T-cell (primary cell): ENCODE measurements around the gene ANKLE2. TPM values are rescaled to one million over a fixed set of nuclear protein-coding genes. Genes with fewer than 3 reads are reported as not detected.
"Not testable (repeated sequence)": the region's sequence is repeated elsewhere in the genome, so short reads cannot be mapped to it uniquely, and the experiment has no call there.

Experiments used
- ATAC-seq, 4 experiments: fragments of 200-7000 bp in 3 of 4; fragments of 150-1000 bp in 1 of 4; cut with Tn5 transposase; replicated peaks in 1 of 4; 1 replicate in 3 of 4; 2 replicates in 1 of 4; pipeline ENCODE4 v1.10.0; 2021; ENCODE audit warnings: moderate library complexity in 3 of 4, mild to moderate bottlenecking in 2 of 4, moderate number of reproducible peaks in 1 of 4
- CTCF ChIA-PET, 2 donors: fragments of 300-600 bp; sonication (Branson Sonifier 250); formaldehyde crosslinking; loops; one replicate each; lab custom pipeline; 2022; ENCODE audit warnings: antibody characterized with exemption in 2 of 2; lab: Charles Lee
- POLR2A ChIA-PET, 2 donors: fragments of 300-600 bp; sonication (Branson Sonifier 250); formaldehyde crosslinking; loops; one replicate each; lab custom pipeline; 2022; ENCODE audit warnings: antibody characterized with exemption in 2 of 2; lab: Charles Lee
- DNase-seq, 35 experiments: peaks; one replicate each; pipeline versions ENCODE4 v3.0.0 to v3.0.0-alpha.2; 2013 to 2023
- H3K27ac ChIP-seq: one replicate; pipeline ENCODE4 v1.5.1; 2013; ENCODE audit warnings: low read length
- H3K27me3 ChIP-seq, 2 experiments: replicated peaks in 1 of 2; 1 replicate in 1 of 2; 2 replicates in 1 of 2; pipeline versions ENCODE4 v1.6.1 to v1.7.0; 2013; ENCODE audit warnings: low read length in 1 of 2, mixed read lengths in 1 of 2; ENCODE audit not compliant: control insufficient read depth in 2 of 2, insufficient read depth in 2 of 2; ENCODE audit errors: extremely low read depth in 1 of 2
- H3K36me3 ChIP-seq, 2 donors: 1 replicate in 1 of 2; 2 replicates in 1 of 2; pipeline versions ENCODE4 v1.6.1 to v1.7.0; 2013; ENCODE audit warnings: low read length in 1 of 2; ENCODE audit not compliant: control insufficient read depth in 2 of 2, insufficient read depth in 1 of 2; ENCODE audit errors: extremely low read depth in 1 of 2
- H3K4me1 ChIP-seq, 2 experiments: 1 replicate in 1 of 2; 2 replicates in 1 of 2; pipeline versions ENCODE4 v1.6.1 to v1.7.0; 2013; ENCODE audit warnings: low read length in 2 of 2, mixed read lengths in 1 of 2; ENCODE audit not compliant: insufficient read depth in 2 of 2, control insufficient read depth in 1 of 2; ENCODE audit errors: extremely low read depth in 1 of 2
- H3K4me3 ChIP-seq, 2 donors: 1 replicate in 1 of 2; 2 replicates in 1 of 2; pipeline versions ENCODE4 v1.5.1 to v1.7.0; 2013; ENCODE audit warnings: mild to moderate bottlenecking in 2 of 2, low read length in 1 of 2, moderate library complexity in 1 of 2; ENCODE audit not compliant: control insufficient read depth in 1 of 2; ENCODE audit errors: extremely low read depth in 1 of 2
- H3K9me3 ChIP-seq: 2 replicates; pipeline ENCODE4 v1.7.0; 2013
- H3K27ac Mint-ChIP-seq, 2 donors: one replicate each; pipeline ENCODE4 v1.8.0; 2020 to 2021; ENCODE audit warnings: mild to moderate bottlenecking in 2 of 2, mixed read lengths in 2 of 2
- H3K27me3 Mint-ChIP-seq, 2 donors: one replicate each; pipeline ENCODE4 v1.8.0; 2021 to 2022; ENCODE audit warnings: mixed read lengths in 2 of 2
- H3K36me3 Mint-ChIP-seq: one replicate; pipeline ENCODE4 v1.8.0; 2021; ENCODE audit warnings: mixed read lengths
- H3K4me1 Mint-ChIP-seq, 3 donors: one replicate each; pipeline ENCODE4 v1.8.0; 2020 to 2022; ENCODE audit warnings: mixed read lengths in 3 of 3, mild to moderate bottlenecking in 1 of 3
- H3K4me3 Mint-ChIP-seq, 3 donors: one replicate each; pipeline ENCODE4 v1.8.0; 2020 to 2022; ENCODE audit warnings: mild to moderate bottlenecking in 3 of 3, mixed read lengths in 3 of 3, moderate library complexity in 3 of 3
- H3K9me3 Mint-ChIP-seq, 3 donors: one replicate each; pipeline ENCODE4 v1.8.0; 2020 to 2022; ENCODE audit warnings: mixed read lengths in 3 of 3
- WGBS: methylation state at CpG from one replicate; pipeline ENCODE4 v1.1.5; 2013; ENCODE audit warnings: missing lambda C conversion rate; ENCODE audit not compliant: insufficient coverage; 5-methylcytosine and 5-hydroxymethylcytosine counted together
- total RNA-seq, 35 experiments: library from RNA in 6 of 35; stranded (reverse) in 6 of 35; fragments of 120-200 nt in 1 of 35; gene quantifications; one replicate each; pipeline versions ENCODE4 v1.2.1 to v1.2.4 and lab custom pipeline; 2013 to 2026

ANKLE2 gene
- total RNA-seq, 5 donors from 2014 or later (not counting 1 experiment from before 2014, with no cell fraction given) = 88.1 to 106 (median 94.3) TPM

DNA sequence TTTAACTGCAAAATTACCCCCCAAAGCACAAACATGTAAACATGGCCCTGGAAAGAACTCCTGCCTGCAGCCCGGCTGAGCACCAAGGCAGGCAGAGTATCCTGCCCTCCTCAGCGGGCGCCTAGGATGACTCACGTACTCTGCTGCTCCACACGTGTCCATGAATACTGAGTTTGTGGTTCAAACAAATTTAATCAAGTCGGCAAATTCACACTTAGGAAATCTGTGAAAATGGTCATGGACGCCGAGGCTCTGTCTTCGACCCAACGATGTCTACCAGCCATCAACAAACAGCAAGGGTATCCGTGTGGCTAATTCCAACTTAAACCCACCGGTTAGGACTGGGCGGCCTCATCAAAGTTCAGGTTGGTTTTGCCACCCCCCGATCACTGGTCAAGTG, 41.5 kb upstream of the ANKLE2 start:
- no peak overlapping the region for H3K27ac Mint-ChIP-seq
- H3K4me3 Mint-ChIP-seq = no peak overlapping the region
- ATAC-seq (no peak), DNase-seq (no peak)
- CTCF ChIA-PET = no interaction called here
- peaks cover 46% of the 10 kb centered on the region for H3K36me3 Mint-ChIP-seq
- POLR2A ChIA-PET = no interaction called here
- peaks cover 6 to 14% of the 10 kb centered on the region in 2 experiments for H3K4me1 ChIP-seq
- no peak overlapping the region for H3K4me3 ChIP-seq
- H3K27me3 ChIP-seq = no peaks in the 10 kb centered on the region
- 99% methylated on average over 10 of the region's 14 CpGs for WGBS
- H3K9me3 ChIP-seq = no peaks in the 10 kb centered on the region
- H3K27ac ChIP-seq = no peak overlapping the region
- H3K4me1 Mint-ChIP-seq = peaks cover 15 to 19% (median 16%) of the 10 kb centered on the region in 3 donors
- H3K9me3 Mint-ChIP-seq = no peaks in the 10 kb centered on the region
- peaks cover 40 to 87% of the 10 kb centered on the region in 2 donors for H3K36me3 ChIP-seq
- no peaks in the 10 kb centered on the region for H3K27me3 Mint-ChIP-seq

DNA sequence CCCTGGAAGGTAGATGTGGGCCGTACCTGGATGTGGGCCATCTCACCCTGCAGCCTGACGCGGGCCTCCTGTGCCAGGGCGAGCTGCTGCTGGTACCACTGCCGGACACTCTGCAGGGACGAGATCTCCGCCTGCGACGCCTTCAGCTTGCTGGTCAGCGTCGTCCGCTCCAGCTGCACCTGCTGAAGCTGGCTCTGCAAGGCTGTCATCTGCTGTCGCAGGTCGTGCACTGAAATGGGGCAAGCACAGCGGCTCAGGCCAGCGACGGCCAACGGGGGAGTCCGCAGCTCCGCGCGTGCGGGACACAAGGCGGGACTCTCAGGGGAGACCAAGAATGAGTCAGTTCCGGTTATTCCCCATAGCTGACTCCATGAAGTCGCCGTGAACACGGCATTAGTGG, 40.1 kb upstream of the ANKLE2 start:
- 95% methylated on average over 28 of the region's 28 CpGs for WGBS
- H3K4me3 ChIP-seq = no peak overlapping the region
- POLR2A ChIA-PET = no interaction called here
- ATAC-seq (no peak), DNase-seq (no peak)
- no peak overlapping the region for H3K27ac Mint-ChIP-seq
- H3K9me3 ChIP-seq = no peaks in the 10 kb centered on the region
- H3K4me3 Mint-ChIP-seq = no peak overlapping the region
- peaks cover 7 to 10% (median 10%) of the 10 kb centered on the region in 3 donors for H3K4me1 Mint-ChIP-seq
- H3K27me3 Mint-ChIP-seq = no peaks in the 10 kb centered on the region
- H3K36me3 ChIP-seq = peaks cover 49 to 87% of the 10 kb centered on the region in 2 donors
- H3K9me3 Mint-ChIP-seq = no peaks in the 10 kb centered on the region
- no peak overlapping the region for H3K27ac ChIP-seq
- no peaks in the 10 kb centered on the region for H3K27me3 ChIP-seq
- peaks cover 41% of the 10 kb centered on the region for H3K36me3 Mint-ChIP-seq
- H3K4me1 ChIP-seq = peaks cover 2 to 8% of the 10 kb centered on the region in 2 experiments
- CTCF ChIA-PET = no interaction called here

GRCh38 chr12:132798836-132799235, 37.2 kb upstream of the ANKLE2 start:
- Mint-ChIP-seq H3K9me3 (no peaks in the 10 kb centered on the region), H3K36me3 (peaks cover 35% of the 10 kb centered on the region), H3K27ac (no peak overlapping the region), H3K27me3 (no peaks in the 10 kb centered on the region), H3K4me1 (peaks cover 0 to 2% (median 0%) of the 10 kb centered on the region in 3 donors), H3K4me3 (no peak overlapping the region)
- Histone ChIP-seq H3K9me3 (no peaks in the 10 kb centered on the region), H3K36me3 (peaks cover 39 to 80% of the 10 kb centered on the region in 2 donors), H3K4me3 (no peak overlapping the region), H3K27me3 (no peaks in the 10 kb centered on the region), H3K27ac (no peak overlapping the region), H3K4me1 (peaks cover 0 to 3% of the 10 kb centered on the region in 2 experiments)
- POLR2A ChIA-PET = no interaction called here
- WGBS = 95% methylated on average over 14 of the region's 15 CpGs
- ATAC-seq = no peak
- no peak for DNase-seq
- CTCF ChIA-PET = no interaction called here

DNA sequence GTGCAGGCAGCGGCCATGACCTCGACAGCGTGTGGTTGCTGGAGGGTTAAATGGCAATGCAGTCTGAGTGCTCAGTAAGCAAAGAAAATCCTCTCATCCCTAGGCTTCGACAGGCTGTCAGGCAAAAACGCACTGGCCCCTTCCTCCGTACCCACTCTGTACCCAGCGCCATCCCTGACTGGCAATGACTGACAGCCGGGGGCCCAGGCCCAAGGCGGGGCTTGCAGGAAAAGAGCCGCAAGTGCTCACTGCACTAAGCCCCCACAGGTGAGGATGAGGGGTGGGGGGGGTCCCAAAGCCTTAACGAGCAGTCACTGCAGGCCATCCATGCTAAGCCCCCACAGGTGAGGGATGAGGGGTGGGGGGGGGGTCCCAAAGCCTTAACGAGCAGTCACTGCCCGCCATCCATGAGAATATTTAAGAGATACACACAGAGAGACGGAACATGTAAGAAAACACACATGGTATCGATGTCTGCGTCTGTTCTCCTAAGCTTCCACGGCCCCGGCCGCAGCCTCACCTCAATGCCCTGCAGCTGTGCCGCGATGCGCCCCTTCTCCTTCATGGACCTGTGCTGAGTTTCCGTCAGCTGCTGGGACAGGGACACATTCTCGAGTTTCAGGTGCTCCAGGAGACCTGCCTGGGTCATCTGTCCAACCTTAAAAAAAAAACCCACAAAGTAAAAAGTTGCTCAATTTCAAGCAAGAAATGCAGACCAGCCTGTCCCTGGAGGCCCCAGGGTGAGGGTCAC, 36.4 kb upstream of the ANKLE2 start:
- ATAC-seq (no peak), DNase-seq (no peak)
- Mint-ChIP-seq H3K27me3 (no peaks in the 10 kb centered on the region), H3K4me1 (peaks cover 0 to 2% (median 1%) of the 10 kb centered on the region in 3 donors), H3K9me3 (no peaks in the 10 kb centered on the region), H3K27ac (no peak overlapping the region), H3K4me3 (no peak overlapping the region), H3K36me3 (peaks cover 29% of the 10 kb centered on the region)
- ChIA-PET POLR2A (no interaction called here), CTCF (interaction anchor here in 1 of 2 donors (0.7 kb wide), 1 partner anchor 36 kb away, joined by 3 read pairs; no protein-coding TSS in a partner anchor)
- Histone ChIP-seq H3K27me3 (no peaks in the 10 kb centered on the region), H3K36me3 (peaks cover 34 to 74% of the 10 kb centered on the region in 2 donors), H3K27ac (no peak overlapping the region), H3K4me1 (peaks cover 0 to 3% of the 10 kb centered on the region in 2 experiments), H3K9me3 (no peaks in the 10 kb centered on the region), H3K4me3 (no peak overlapping the region)
- WGBS = 97% methylated on average over 15 of the region's 24 CpGs

DNA sequence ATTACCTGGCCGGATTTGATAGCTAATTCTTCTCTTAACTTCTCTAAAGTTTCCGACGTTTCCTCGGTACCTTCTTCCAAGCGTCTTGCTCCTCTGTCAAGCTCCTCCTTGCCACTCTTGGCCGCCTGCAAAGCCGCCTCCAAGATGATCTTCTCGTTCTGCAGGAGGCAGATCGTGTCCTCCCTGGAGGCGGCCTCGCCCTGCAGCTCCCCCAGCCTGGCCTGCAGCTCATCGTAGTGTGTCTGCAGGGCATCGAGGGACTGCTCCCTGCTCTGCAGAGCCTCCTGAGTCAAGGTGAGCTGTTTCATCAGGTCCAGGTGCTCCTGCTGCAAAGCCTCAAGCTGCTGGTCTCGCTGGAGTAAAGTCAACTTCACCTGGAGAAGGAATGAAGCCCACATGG, 34.2 kb upstream of the ANKLE2 start:
- ATAC-seq (no peak), DNase-seq (no peak)
- no peaks in the 10 kb centered on the region for H3K27me3 Mint-ChIP-seq
- Histone ChIP-seq H3K36me3 (peaks cover 28 to 67% of the 10 kb centered on the region in 2 donors), H3K27me3 (no peaks in the 10 kb centered on the region), H3K4me3 (no peak overlapping the region), H3K4me1 (peaks cover 0 to 3% of the 10 kb centered on the region in 2 experiments), H3K27ac (no peak overlapping the region), H3K9me3 (no peaks in the 10 kb centered on the region)
- no peak overlapping the region for H3K27ac Mint-ChIP-seq
- CTCF ChIA-PET = no interaction called here
- H3K9me3 Mint-ChIP-seq = no peaks in the 10 kb centered on the region
- peaks cover 0 to 2% (median 1%) of the 10 kb centered on the region in 3 donors for H3K4me1 Mint-ChIP-seq
- H3K4me3 Mint-ChIP-seq = no peak overlapping the region
- POLR2A ChIA-PET = no interaction called here
- 97% methylated on average over 10 of the region's 14 CpGs for WGBS
- peaks cover 22% of the 10 kb centered on the region for H3K36me3 Mint-ChIP-seq

DNA sequence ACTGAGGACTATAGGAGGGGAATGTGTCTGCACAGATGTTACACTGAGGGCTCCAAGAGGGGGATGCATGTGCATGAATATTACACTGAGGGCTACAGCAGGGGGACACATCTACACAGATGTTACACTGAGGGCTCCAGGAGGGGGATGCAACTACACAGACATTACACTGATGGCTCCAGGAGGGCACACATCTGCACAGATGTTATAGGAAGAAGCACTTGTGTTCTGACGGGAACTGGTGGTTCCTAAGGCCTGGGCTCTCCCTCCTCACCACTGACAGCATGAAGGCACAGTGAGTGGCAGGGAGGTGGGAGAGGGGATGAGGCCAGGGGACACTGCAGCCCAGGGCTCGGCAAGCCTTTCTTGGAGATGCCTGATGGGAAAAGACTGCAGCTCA, 30.3 kb upstream of the ANKLE2 start:
- H3K9me3 ChIP-seq, H3K27me3 ChIP-seq, H3K4me1 Mint-ChIP-seq, H3K9me3 Mint-ChIP-seq, H3K4me1 ChIP-seq, H3K27ac ChIP-seq, POLR2A ChIA-PET, ATAC-seq, DNase-seq, CTCF ChIA-PET, H3K27ac Mint-ChIP-seq, H3K4me3 ChIP-seq, H3K27me3 Mint-ChIP-seq, H3K4me3 Mint-ChIP-seq: not testable (repeated sequence)
- 87% methylated on average over 2 of the region's 2 CpGs for WGBS
- H3K36me3 Mint-ChIP-seq = peaks cover 33% of the 10 kb centered on the region
- H3K36me3 ChIP-seq = peaks cover 18 to 57% of the 10 kb centered on the region in 2 donors
